Astrocyte of the cerebellum (primary cell): Measurements from ENCODE around the gene ATP9B.

Experiments used
- DNase-seq: peaks from one replicate; pipeline ENCODE4 v3.0.0-alpha.2; 2011; ENCODE audit warnings: low read depth
- H3K4me3 ChIP-seq: 2 replicates; pipeline ENCODE4 v1.5.1; 2011; ENCODE audit warnings: mild to moderate bottlenecking, low read depth, low read length, moderate library complexity
- CTCF ChIP-seq: IDR thresholded peaks from 2 replicates; pipeline ENCODE4 v1.5.1; 2012; ENCODE audit warnings: low read length, low read depth, moderate library complexity, mild to moderate bottlenecking; ENCODE audit errors: missing control alignments
- in situ Hi-C: cut with HindIII; loops from 2 replicates; pipeline ENCODE4 v1.10.0; 2017; ENCODE audit warnings: low sequenced_read_pairs

The ATP9B gene

GRCh38 chr18:79336556-79337142, 267.5 kb downstream of the ATP9B start:
- no peak overlapping the region for H3K4me3 ChIP-seq
- no peak for TF ChIP-seq CTCF
- DNase-seq: no peak
- in situ Hi-C loops: no loop called here

GRCh38 chr18:79337184-79337583, 268.0 kb downstream of the ATP9B start:
- no peak for DNase-seq
- TF ChIP-seq CTCF: no peak
- in situ Hi-C loops: no loop called here
- no peak overlapping the region for H3K4me3 ChIP-seq

- in situ Hi-C loops: no loop called here
- no peak overlapping the region for H3K4me3 ChIP-seq
Observed at GRCh38 chr18:79337620-79338019, 268.4 kb downstream of the ATP9B start.

GRCh38 chr18:79339094-79339908, 270.1 kb downstream of the ATP9B start:
- in situ Hi-C loops: no loop called here
- no peak overlapping the region for H3K4me3 ChIP-seq
- no peak for TF ChIP-seq CTCF
- no peak for DNase-seq

More at GRCh38 chr18:79337620-79338019, 268.4 kb downstream of the ATP9B start:
- no peak for DNase-seq
- TF ChIP-seq CTCF: no peak

GRCh38 chr18:79343567-79344207, 274.5 kb downstream of the ATP9B start:
- H3K4me3 ChIP-seq: no peak overlapping the region
- no peak for TF ChIP-seq CTCF
- no peak for DNase-seq
- in situ Hi-C loops: no loop called here

GRCh38 chr18:79344208-79344581, 275.0 kb downstream of the ATP9B start:
- no peak for TF ChIP-seq CTCF
- in situ Hi-C loops: no loop called here
- H3K4me3 ChIP-seq: no peak overlapping the region
- DNase-seq: no peak
